Endothelial cell (in vitro differentiated cells): Measurements from ENCODE around the gene PXT1. TPM values are rescaled to one million over a fixed set of nuclear protein-coding genes. Genes with fewer than 3 reads are reported as not detected.
A peak's percentile ranks its signal among the peaks of the same experiment; 100 is the strongest.

ENCODE experiments used
- DNase-seq: peaks from one replicate; pipeline ENCODE4 v3.0.0; 2021; ENCODE audit warnings: low spot score
- H3K27ac Mint-ChIP-seq: one replicate; pipeline ENCODE4 v1.8.0; 2021; ENCODE audit warnings: mixed read lengths, inconsistent platforms; ENCODE audit not compliant: unreplicated experiment
- H3K27me3 Mint-ChIP-seq: one replicate; pipeline ENCODE4 v1.8.0; 2021; ENCODE audit warnings: mild to moderate bottlenecking, moderate library complexity, mixed read lengths, inconsistent platforms; ENCODE audit not compliant: unreplicated experiment
- H3K36me3 Mint-ChIP-seq: one replicate; pipeline ENCODE4 v1.8.0; 2021; ENCODE audit warnings: mild to moderate bottlenecking, low read depth, mixed read lengths, inconsistent platforms; ENCODE audit not compliant: unreplicated experiment
- H3K4me1 Mint-ChIP-seq: one replicate; pipeline ENCODE4 v1.8.0; 2021; ENCODE audit warnings: mild to moderate bottlenecking, mixed read lengths, inconsistent platforms; ENCODE audit not compliant: unreplicated experiment
- H3K4me3 Mint-ChIP-seq: one replicate; pipeline ENCODE4 v1.8.0; 2021; ENCODE audit warnings: mild to moderate bottlenecking, mixed read lengths, inconsistent platforms; ENCODE audit not compliant: unreplicated experiment
- H3K9me3 Mint-ChIP-seq: one replicate; pipeline ENCODE4 v1.8.0; 2021; ENCODE audit warnings: mixed read lengths, inconsistent platforms; ENCODE audit not compliant: unreplicated experiment
- CTCF ChIP-seq: fragments of 200-600 bp; sonication (generic); IDR thresholded peaks from one replicate; pipeline ENCODE4 v1.5.0; 2021; ENCODE audit warnings: antibody characterized with exemption; ENCODE audit not compliant: unreplicated experiment
- total RNA-seq: library from RNA; stranded (reverse); fragmentation: NEBNext Ultra II Directional; extraction: Animal tissue kit (Norgen Biotek cat#: 25700); gene quantifications from one replicate; pipeline ENCODE4 v1.2.1, GENCODE V29; 2021; ENCODE audit not compliant: unreplicated experiment

The PXT1 gene
- total RNA-seq, 1 donor from 2014 or later = not detected

GRCh38 chr6:36402481-36402880, 40.2 kb downstream of the PXT1 start:
- DNase-seq = no peak
- no peaks in the 10 kb centered on the region for H3K27me3 Mint-ChIP-seq
- H3K9me3 Mint-ChIP-seq = no peaks in the 10 kb centered on the region
- H3K4me1 Mint-ChIP-seq = no peaks in the 10 kb centered on the region
- H3K4me3 Mint-ChIP-seq = no peak overlapping the region
- H3K27ac Mint-ChIP-seq = no peak overlapping the region
- no peak for TF ChIP-seq CTCF
- H3K36me3 Mint-ChIP-seq = no peaks in the 10 kb centered on the region

- H3K27ac Mint-ChIP-seq = no peak overlapping the region
- H3K36me3 Mint-ChIP-seq = no peaks in the 10 kb centered on the region
- H3K27me3 Mint-ChIP-seq = no peaks in the 10 kb centered on the region
- no peaks in the 10 kb centered on the region for H3K4me1 Mint-ChIP-seq
- no peak for TF ChIP-seq CTCF
- H3K9me3 Mint-ChIP-seq = no peaks in the 10 kb centered on the region
- DNase-seq = no peak
- no peak overlapping the region for H3K4me3 Mint-ChIP-seq
Measured at GRCh38 chr6:36399970-36400369, 42.7 kb downstream of the PXT1 start.

- Mint-ChIP-seq H3K27me3 (no peaks in the 10 kb centered on the region), H3K27ac (no peak overlapping the region)
- no peak for DNase-seq
Measured at GRCh38 chr6:36392621-36393020, 50.0 kb downstream of the PXT1 start.

GRCh38 chr6:36389353-36389752, 53.3 kb downstream of the PXT1 start:
- Mint-ChIP-seq H3K27ac (no peak overlapping the region), H3K27me3 (peaks cover 11% of the 10 kb centered on the region), H3K4me3 (no peak overlapping the region), H3K9me3 (no peaks in the 10 kb centered on the region), H3K36me3 (no peaks in the 10 kb centered on the region), H3K4me1 (peaks cover 10% of the 10 kb centered on the region)
- DNase-seq = no peak
- TF ChIP-seq CTCF = no peak

More at GRCh38 chr6:36392621-36393020, 50.0 kb downstream of the PXT1 start:
- Mint-ChIP-seq H3K36me3 (no peaks in the 10 kb centered on the region), H3K9me3 (no peaks in the 10 kb centered on the region), H3K4me1 (no peaks in the 10 kb centered on the region), H3K4me3 (no peak overlapping the region)
- no peak for TF ChIP-seq CTCF

- peaks cover 11% of the 10 kb centered on the region for H3K27me3 Mint-ChIP-seq
- no peak within 1 kb of the TSS for H3K27ac Mint-ChIP-seq
- peak within 1 kb of the TSS; percentile 85 for H3K4me3 Mint-ChIP-seq
Measured at GRCh38 chr6:36387440-36388303, 55.0 kb downstream of the PXT1 start, which contains the start of gene ETV7. TSS of gene ETV7 (minus strand) at chr6:36387669. CDS start at chr6:36387541, 128 bp downstream.

More at GRCh38 chr6:36387440-36388303, 55.0 kb downstream of the PXT1 start, which contains the start of gene ETV7:
- H3K4me1 Mint-ChIP-seq = peaks cover 10% of the 10 kb centered on the region
- DNase-seq = peak; percentile 26
- TF ChIP-seq CTCF = no peak
- H3K36me3 Mint-ChIP-seq = no peaks in the 10 kb centered on the region
- no peaks in the 10 kb centered on the region for H3K9me3 Mint-ChIP-seq
